GM21381 (cell line): ENCODE results near the gene SULT1C3.

Experiments
- ATAC-seq: cut with Tn5 transposase; IDR thresholded peaks from one replicate; pipeline ENCODE4 v1.9.1; 2021; ENCODE audit warnings: mild to moderate bottlenecking, moderate library complexity; ENCODE audit not compliant: unreplicated experiment

Gene SULT1C3

DNA sequence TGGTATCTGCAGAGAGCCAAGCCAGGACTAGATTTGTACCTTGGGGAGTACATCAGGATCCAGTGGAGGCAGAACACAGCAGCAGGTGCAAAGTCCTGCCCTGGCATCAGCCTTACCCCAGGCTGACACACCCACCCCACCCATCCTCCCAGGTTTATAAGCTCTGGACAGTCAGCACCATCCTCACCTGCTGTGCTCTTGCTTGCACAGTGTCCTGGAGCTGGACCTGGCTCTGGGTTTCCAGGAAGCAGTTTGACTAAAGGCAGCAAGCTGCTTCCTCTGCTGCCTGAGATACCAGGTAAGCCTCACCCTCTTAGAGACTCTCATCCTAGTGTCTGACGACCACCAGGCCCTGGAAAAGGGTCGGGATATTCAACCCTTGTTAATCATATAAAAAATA lies at the start of gene SULT1C3:
TSS of gene SULT1C3 (plus strand) at position 183 of the 400 bp plus-strand sequence. CDS start 7,227 bp downstream, outside the sequence.
- no peak for ATAC-seq

DNA sequence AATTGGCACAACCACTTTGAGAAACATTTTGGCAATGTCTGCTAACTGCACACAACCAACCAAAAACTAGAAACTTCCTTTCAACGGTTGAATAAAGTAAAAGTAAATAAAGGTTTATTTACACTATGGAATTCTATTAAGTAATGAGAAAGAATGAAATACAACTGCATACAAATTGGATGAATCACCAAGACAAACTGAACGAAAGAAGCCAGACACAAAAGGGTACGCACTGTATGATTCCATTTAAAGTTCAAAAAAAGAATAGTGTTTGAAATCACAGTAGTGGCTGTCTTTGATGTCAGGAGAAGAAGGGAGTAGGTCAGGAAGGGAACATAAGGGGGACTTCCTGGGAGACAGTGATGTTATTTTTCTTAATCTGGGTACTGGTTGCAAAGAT lies 46.5 kb upstream of the SULT1C3 start:
- no peak for ATAC-seq

DNA sequence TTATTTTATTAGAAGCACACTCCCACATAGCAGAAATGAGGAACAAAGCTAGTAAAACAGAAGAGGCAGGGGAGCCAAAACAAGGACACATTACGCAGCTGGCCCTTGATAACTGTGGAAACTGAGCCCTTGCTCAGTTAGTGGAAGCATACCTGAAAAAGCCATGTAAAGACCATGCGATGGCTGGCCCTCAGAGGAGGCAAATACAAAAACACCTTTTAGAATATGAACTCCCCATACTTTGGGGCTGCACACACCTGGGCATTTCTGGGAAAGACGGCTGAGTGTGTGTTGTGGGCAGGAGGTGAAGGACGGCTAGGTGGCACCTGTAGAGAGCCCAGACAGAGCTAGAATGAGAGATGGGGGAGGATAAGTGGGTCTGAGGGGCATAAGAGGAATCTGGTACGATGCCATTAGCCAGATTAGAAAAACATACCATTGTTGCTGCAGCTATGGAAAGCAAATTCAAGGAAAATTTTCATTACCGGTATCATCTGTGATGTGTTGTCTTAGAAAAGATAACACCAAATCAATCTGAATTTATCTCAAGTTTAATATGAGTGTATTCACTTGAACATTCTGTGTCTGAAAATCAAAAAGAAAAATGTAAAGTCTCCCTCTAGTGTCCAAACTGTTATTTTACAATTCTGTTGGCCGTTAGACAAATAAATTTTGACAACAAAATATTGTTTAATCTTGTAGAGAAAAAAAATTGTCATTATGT lies 45.2 kb upstream of the SULT1C3 start:
- ATAC-seq, result no peak

DNA sequence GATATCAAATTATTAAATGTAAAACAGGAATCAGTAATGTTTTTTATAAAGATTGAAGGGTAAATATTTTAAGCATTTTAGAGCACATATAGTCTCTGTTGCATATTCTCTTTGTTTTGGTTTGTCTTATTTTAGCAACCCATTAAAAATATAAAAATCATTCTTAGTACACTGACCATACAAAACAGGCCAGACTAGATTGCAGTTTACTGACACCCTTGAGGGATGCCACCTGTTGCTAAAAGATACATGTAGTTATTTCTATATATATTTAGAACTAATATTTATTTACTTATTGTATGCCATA lies 44.7 kb upstream of the SULT1C3 start:
- ATAC-seq, result no peak

DNA sequence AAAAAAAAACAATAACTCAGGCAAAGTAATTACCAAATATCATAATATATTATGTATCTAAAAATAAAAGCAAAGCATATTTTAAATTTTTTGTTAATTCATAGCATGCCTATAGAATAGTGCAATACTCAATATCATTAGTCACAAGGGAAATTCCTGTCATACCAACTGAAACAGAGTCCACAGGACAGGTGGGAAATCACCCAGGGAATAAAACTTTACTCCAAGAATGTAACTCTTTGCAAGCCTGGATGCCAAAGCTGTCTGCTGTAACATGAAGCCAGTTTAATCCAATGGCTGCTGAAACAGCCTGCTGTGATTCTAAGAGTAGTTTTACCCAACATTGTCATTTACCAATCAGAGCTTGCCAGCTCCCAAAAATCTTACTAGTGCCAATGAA lies 40.0 kb upstream of the SULT1C3 start:
- no peak for ATAC-seq

DNA sequence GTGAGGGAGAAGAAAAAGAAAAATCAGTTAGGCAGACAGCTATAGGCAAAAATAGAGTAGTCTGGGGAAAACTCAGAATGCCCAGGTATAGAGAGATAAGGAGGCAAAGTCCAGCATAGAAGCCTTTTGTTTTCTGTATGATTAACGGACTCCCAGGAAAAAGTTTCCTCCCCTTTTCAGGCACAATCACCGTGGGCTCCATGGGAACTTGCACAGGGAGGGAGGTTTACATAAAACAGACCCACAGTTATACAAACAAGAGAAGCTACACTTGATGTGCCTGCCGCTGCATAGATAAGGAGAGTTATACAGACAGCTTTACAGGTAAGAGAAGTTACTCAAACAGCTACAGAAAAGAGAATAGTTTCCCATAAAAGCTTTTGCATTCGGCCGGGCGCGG lies 39.2 kb upstream of the SULT1C3 start:
- ATAC-seq, result no peak

DNA sequence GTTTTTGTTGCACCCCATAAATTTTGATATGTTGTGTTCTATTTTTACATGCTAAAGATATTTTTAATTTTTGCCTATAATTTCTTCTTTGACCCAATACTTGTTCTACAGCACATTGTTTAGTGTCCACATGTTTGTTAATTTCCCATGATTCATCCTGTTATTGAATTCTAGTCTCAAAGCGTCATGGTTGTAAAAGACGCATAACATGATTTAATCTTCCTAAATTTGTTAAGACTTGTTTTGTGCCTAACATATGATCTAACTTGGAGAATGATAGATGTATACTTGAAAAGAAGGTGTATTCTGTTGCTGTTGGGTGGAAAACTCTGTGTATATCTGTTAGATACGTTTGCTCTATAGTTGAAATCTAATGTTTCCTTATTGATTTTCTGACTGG lies 27.1 kb upstream of the SULT1C3 start:
- ATAC-seq, result no peak

DNA sequence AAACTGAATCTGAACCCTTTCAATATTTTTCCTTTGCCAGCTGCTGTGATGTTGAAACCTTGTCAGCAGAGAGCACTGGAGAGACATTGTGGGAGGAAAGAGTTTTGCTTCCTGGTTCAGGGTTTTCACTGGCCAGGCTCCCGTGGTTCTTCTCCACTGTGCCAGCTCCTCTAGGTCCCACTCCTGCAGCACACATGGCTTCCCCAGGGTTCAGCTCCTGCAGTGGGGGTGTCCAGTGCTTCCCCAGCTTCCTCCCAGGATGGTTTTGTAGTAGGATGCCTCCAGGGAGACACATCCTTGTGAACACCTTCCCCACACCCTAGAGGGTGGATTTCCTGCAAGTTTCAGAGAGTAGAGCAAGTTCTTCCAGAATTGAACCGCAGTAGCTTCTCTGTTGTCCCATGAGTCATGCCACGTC lies 24.0 kb upstream of the SULT1C3 start:
- ATAC-seq, result no peak

DNA sequence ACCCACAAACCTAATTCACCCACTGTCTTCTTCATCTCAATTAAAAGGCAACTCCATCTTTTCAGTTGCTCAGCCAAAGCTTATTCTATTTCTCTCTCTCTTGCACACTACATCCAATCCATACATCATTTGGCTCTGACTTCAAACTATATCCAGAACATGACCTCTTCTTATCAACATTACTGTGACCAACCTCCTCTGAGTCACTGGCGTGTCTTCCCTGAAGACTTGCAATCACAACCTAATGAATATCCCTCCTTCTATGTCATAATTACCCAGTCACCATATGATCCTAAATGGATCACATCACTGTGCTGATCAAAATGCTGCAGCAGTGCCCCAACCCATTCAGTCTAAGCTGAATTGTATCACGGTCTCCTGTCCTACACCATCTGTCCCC lies 22.6 kb upstream of the SULT1C3 start:
- no peak for ATAC-seq

DNA sequence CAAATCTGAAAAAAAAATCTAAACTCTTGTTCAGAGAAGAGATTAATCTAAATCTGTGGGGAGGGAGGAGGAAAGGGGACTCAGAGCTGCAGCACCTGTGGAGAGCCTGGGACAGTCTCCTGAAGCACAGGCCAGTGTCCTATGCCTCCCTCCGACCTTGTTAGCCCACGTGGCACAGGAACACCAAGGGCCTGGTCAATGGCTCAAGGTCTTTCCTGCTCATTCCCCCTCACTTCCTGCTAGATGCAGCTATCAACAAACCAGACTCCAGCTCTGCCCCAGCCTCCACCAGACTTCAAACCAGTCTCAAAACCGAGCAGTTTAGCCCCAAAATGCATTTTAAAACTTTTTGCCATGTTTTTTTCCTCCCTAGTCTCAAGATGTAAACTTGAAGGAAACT lies 20.1 kb upstream of the SULT1C3 start:
- no peak for ATAC-seq

DNA sequence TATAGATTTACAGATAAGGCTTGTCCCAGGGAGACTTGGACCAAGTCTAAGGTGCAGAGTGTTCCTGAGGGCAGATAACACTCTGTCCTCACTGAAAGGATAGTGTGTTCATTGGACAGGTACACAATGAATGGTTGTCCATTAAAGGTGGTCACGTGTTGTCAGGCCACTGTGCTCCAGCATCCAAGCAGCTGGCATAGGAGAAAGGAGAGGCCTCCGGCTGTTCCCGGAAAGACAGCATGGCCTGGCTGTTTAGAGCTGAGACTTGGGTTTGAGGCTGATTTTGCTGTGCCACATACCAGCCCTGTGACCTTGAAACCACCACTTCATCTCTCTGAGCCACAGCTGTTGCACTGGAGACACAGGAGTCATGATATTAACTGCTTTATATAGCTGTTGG lies 19.6 kb upstream of the SULT1C3 start:
- ATAC-seq, result no peak

DNA sequence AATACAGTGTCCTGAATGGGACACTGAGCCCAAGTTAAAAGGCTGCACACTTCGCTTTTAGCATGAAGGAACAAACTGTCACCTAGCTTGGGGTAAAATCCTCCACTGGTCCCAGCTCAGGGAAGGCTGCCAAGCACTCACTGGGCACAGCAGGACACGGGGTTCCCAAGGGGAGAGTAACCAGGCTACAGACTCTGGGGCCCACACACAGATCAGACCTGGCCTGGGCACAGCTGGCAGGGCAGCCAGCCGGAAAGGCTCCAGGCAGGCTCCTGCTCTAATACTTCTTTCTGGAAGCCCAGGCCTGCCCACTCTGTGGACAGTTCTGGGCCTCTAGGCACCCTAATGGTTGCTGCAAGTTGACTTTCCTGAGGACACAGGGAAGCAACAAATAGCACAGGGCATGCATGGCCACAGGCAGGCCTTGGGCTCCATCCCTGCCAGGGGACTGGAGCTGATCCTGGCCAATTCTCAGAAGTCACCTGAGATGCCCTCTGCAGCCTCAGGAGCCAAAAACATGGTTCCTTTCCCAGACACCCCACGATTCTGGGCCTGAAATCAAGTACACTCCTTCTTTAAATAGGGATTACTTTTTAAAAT lies 18.7 kb upstream of the SULT1C3 start:
- ATAC-seq, result no peak

DNA sequence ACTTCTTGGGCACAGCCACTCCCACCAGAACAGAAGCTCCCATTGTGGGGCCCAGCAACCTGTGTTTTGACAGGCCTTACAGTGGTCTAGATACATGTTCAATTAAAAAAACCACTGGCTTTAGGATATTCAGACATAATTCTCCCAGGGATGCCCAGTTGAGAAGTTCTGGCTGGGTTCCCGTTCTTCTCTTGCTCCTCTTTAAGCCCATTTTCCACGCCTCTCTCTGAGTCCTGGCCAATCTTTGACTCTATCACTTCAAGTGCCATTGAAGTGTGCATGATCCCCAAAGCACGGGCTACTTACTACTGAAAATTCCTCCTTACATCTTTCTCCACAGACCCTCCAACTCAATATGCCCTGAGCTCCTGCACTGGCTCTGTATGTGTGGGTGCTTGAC lies 17.5 kb upstream of the SULT1C3 start:
- no peak for ATAC-seq

DNA sequence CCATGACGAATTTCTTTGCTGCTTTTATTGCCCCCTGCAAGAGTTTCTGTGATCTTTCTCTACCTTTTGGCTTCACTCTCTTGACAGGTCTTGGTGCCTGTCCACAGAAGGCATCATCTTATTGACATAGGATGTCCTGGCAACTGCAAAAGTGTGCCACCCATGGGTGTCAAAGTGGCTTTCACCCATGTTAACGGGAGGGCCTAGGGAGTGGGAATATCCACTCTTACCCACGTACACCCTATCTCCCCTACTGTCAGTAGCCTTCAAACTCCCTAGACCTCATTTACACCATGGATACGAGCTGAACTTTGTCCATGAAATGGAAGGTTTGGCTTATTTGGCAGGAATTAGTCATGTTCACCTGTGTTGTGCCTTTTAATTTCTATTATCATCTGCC lies 16.2 kb upstream of the SULT1C3 start:
- ATAC-seq, result no peak

DNA sequence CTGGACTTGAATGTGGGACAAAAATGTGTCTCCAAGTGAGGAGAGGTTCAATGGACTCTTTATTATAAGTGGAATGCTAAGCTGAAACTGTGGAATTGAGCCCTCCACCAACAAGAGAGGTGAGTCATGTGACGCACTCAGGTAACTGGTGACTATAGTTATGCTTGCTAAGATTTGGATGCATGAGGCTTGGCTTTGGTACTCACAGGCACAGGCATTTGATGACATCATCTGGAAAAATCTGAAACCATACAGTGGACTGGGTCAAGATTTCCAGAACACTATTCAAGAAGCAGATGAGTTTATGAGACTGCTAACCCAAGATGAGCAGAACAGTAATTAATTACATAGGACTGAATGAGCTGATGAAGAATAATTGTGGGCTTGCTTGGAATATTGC lies 15.7 kb upstream of the SULT1C3 start:
- no peak for ATAC-seq

DNA sequence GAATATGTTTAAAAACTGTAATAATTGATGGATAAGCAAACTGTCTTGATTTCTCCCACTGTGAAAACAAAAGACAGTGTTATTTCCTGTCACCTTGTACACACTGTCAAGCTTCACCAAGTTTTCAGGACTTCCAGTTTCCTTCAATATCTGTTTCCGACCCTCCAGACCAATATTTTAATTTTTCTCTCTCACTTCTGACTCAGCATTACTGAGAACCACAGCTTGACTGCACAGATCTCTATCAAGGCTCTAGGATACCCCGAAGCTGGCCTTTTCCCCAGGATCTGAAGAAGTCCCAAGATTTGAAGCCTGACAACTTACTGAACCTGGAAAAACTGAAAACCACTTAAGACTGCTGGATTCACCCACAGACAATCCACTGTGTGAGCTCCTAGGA lies 13.2 kb upstream of the SULT1C3 start:
- ATAC-seq, result no peak

DNA sequence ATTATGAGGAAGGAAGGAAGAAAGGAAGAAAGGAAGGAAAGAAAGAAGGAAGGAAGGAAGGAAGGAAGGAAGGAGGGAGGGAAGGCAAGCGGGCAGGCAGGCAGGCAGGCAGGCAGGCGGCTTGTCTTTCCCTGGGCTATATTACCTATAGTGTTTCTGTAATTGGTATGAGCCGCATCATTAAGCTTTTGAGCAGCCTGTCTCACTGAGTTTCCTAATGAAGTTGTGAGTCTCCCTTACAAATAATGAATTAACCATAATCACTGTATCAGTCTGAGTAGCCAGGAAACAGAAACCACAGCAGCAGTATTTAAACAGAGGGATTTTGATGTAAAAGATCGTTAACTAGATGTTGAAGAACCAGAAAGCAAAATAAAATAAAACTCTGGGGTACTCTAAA lies 11.8 kb upstream of the SULT1C3 start:
- no peak for ATAC-seq

DNA sequence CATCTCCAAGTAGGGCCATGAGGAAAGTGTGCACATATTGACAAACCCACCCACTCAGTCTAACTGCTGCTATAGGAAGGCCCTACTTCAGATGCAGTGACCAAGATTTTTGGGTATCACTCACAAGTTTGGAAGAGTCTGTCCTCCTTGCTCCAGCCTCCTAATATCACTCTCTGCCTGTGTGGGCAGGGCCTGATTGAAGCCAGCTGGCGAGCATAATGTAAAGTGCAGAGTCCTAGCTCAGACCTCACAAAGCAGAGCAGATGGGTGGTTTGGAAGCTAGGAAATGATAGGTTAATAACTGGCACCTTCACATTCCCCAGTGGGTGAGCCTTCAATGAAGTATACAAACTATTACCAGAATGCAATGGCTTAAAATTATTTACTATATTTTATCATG lies 11.2 kb upstream of the SULT1C3 start:
- no peak for ATAC-seq

DNA sequence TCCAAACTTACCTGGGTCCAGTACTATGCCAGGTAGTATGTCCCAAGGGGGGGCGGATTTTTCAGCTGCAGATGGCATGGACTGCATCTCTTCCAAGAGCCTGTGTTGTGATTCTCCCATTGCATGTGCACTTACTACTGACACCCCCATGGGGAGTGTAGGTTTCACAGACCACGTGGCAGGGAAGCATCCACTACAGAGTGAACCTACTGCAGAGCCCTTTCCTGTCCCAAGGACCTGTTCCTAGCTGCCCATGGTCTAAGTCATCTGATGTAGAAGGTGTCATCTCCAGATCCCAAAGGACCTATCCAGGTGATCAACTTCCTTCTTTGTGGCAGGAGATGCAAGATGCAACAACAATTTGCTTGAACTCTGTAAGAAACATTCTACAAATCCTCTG lies 9.9 kb upstream of the SULT1C3 start:
- ATAC-seq, result no peak

DNA sequence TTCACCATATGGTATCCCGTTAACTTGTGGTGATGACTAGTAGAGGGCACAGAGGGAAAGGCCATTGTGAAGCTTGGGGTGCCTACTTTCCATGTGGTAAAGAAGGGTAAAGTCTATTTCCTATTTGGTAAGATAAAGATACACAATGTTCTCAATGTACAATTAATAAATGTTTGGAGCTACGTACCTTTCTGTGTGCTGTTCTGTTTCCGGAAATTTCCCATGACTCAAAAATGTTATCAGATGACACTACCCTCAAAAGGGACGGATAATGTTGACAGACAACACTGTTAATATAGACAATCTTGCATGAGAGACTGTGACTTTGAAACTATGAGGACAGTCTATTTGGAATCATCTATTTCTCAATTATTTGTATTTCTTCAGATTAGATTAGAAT lies 4.2 kb upstream of the SULT1C3 start:
- no peak for ATAC-seq

DNA sequence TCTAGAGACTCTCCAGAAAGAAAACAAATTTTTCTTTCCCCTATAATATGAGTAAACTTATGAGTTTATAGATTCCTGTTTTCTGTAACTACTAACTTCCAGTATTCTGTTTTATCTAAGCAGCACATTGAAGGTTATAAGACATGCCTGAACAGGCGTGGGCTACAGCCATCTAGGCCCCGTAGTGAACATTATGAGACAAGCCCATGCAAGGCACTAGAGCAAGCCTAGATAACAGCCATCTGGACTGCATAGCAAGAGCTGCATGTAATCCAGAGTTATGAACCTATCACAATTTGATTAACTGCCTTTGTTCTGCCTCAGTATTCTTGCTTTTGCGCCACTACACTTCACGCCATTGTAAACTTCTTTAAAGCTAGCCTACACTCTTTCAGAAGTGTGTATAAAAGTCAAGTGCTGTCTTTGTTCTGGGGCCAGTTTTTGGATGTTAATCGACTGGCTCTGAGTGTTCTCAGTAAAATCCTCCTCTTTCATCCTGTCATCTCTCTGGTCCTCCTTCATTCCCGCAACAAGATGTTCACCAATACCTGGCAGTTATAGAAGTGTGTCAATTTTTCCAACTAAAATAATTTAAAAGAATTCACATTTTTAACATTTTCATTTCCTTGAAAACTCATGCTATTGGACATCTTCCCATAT lies 3.0 kb upstream of the SULT1C3 start:
- ATAC-seq, result no peak

DNA sequence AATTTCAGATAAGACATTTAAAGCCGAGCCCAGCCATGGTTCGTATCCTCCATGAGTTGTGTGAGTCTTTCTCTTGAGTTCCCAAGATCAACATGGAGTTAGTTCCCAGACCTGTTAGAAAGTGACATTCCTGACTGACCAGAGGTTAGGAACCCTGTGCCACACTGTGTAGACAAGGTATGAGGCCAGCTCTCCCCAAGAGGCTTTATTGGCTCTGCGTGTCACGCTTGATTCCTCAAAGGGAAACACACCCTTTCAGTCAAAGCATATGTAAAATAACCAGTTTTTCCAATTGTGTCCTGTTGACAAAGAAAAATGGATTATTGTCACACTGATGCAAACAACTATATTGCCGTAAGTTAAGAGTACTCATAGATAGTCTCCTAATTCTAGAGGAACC lies 1.2 kb downstream of the SULT1C3 start:
- ATAC-seq, result no peak

DNA sequence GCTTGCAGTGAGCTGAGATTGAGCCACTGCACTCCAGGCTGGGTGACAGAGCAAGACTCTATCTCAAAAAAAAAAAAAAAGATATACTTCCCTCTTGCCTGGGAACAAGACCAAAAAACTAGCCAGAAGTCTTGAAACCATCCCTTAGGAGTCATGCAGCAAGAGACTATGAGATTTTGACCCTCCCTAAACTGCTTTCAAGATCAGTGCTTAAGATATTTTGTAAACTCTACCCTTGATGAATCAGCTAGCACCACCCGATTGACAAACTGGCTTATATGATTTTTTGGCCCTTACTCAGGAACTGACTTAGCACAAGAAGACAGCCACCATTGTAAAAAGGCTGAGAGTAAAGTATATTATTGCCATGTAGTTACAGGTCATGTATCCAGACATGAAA lies 3.8 kb downstream of the SULT1C3 start:
- ATAC-seq, result no peak
